GM21576 (cell line): Measurements from ENCODE around the gene OR9Q1.

Experiments
- ATAC-seq: cut with Tn5 transposase; IDR thresholded peaks from one replicate; pipeline ENCODE4 v1.9.1; 2021; ENCODE audit warnings: mild to moderate bottlenecking, moderate library complexity; ENCODE audit not compliant: unreplicated experiment

OR9Q1 gene

GRCh38 chr11:58227956-58228615 lies 204.4 kb downstream of the OR9Q1 start:
- no peak for ATAC-seq
